ENCODE results near the gene HERC4.

Gene HERC4

GRCh38 chr10:67917679-67918078 is 157.4 kb downstream of the HERC4 start:
- TF ChIP-seq GATA2 (IDR thresholded peaks at IDR 0.05; ENCODE audit: low read depth, low read length) (no peak), GATA3 (IDR thresholded peaks at IDR 0.05; ENCODE audit: low read depth, low read length) (no peak)

DNA sequence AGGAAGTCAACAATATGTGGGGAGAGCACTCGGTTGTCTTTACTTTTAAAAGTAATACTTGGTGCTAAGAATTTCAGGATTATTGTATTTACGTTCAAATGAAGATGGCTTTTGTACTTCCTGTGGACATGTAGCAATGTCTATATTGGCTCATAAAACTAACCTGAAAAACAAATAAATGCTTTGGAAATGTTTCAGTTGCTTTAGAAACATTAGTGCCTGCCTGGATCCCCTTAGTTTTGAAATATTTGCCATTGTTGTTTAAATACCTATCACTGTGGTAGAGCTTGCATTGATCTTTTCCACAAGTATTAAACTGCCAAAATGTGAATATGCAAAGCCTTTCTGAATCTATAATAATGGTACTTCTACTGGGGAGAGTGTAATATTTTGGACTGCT is 157.9 kb downstream of the HERC4 start:
- TF ChIP-seq GATA3 (IDR thresholded peaks at IDR 0.05; ENCODE audit: low read depth, low read length) (no peak), GATA2 (IDR thresholded peaks at IDR 0.05; ENCODE audit: low read depth, low read length) (no peak)

GRCh38 chr10:67914777-67915340 is 160.2 kb downstream of the HERC4 start:
- no peak for TF ChIP-seq GATA2 (IDR thresholded peaks at IDR 0.05; ENCODE audit: low read depth, low read length)

DNA sequence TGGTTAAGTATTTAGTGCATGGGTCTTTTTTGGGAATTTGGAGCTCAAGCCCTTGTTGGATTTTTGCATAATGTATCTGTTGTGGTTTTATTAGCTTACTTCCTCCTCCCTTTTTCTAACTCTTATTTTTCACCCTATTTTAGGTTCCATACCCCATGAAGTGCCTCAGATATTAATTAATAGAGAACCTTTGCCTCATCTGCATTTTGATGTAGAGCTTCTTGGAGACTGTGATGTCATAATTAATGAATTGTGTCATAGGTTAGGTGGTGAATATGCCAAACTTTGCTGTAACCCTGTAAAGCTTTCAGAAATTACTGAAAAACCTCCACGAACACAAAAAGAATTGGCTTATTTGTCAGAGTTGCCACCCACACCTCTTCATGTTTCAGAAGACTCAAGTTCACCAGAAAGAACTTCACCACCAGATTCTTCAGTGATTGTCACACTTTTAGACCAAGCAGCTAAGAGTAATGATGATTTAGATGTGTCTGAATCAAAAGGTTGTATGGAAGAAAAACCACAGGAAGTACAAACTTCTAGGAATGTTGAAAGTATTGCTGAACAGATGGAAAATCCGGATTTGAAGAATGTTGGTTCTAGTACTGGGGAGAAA is 162.6 kb downstream of the HERC4 start:
- TF ChIP-seq GATA2 (IDR thresholded peaks at IDR 0.05; ENCODE audit: low read depth, low read length) (no peak), GATA3 (IDR thresholded peaks at IDR 0.05; ENCODE audit: low read depth, low read length) (no peak)

DNA sequence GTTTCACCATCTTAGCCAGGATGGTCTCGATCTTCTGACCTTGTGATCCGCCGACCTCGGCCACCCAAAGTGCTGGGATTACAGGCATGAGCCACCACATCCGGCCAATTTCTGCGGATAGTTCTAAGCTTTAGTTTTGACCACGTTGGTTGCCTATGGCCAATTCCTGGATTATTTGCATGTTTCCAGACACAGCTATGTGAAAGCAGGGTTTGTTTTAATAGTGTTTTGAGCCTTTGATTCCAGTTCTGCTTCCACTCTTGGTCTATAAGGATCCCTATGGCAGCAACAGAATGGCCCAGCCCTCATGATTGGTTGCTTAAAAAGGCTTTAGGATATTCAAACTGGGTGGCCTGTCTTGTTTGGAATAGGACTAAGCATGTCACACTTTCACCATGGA is 171.5 kb downstream of the HERC4 start:
- no peak for TF ChIP-seq GATA3 (IDR thresholded peaks at IDR 0.05; ENCODE audit: low read depth, low read length)
- no peak for TF ChIP-seq GATA2 (IDR thresholded peaks at IDR 0.05; ENCODE audit: low read depth, low read length)

- TF ChIP-seq GATA3 (IDR thresholded peaks at IDR 0.05; ENCODE audit: low read depth, low read length), result no peak
- no peak for TF ChIP-seq GATA2 (IDR thresholded peaks at IDR 0.05; ENCODE audit: low read depth, low read length)
These were observed 181.4 kb downstream of the HERC4 start for GRCh38 chr10:67893637-67894036.

DNA sequence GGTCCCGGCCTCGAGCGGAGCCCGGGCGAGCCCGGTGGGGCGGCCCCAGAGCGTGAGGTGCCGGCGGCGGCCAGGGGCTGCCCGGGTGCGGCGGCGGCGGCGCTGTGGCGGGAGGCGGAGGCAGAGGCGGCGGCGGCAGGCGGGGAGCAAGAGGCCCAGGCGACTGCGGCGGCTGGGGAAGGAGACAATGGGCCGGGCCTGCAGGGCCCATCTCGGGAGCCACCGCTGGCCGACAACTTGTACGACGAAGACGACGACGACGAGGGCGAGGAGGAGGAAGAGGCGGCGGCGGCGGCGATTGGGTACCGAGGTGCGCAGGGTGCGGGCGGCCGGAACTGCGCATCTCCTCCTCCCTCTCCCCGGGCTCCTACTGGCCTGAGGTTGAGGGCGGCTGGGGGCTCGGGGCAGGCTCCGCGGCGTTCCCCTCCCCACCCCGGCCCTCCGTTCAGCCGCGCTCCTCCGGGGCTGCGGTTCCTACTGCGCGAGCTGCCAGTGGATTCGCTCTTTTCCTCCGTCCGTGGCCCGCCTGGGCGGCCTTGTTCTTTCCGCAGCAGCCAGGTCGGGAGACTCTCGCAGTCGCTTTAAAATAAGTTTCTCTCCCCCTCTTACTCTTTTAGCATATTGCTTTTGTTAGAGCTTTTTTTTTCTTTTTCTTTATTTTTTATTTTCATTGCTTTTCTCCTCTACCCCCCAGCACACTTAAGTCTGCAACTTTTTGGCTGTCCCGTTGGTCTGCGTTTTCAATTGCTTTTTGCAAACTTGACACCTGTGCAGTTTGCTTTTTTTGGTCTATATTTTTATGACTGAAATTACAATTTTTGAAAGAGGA is 190.0 kb downstream of the HERC4 start:
- TF ChIP-seq GATA3 (IDR thresholded peaks at IDR 0.05; ENCODE audit: low read depth, low read length) (no peak), GATA2 (IDR thresholded peaks at IDR 0.05; ENCODE audit: low read depth, low read length) (no peak)

- TF ChIP-seq GATA3 (IDR thresholded peaks at IDR 0.05; ENCODE audit: low read depth, low read length) (no peak), GATA2 (IDR thresholded peaks at IDR 0.05; ENCODE audit: low read depth, low read length) (no peak)
These were observed 190.7 kb downstream of the HERC4 start, which contains the start of gene SIRT1 for GRCh38 chr10:67884313-67884841. Gene SIRT1, plus strand, starts transcription at chr10:67884656. Its CDS starts 66 bp downstream, at chr10:67884722.

DNA sequence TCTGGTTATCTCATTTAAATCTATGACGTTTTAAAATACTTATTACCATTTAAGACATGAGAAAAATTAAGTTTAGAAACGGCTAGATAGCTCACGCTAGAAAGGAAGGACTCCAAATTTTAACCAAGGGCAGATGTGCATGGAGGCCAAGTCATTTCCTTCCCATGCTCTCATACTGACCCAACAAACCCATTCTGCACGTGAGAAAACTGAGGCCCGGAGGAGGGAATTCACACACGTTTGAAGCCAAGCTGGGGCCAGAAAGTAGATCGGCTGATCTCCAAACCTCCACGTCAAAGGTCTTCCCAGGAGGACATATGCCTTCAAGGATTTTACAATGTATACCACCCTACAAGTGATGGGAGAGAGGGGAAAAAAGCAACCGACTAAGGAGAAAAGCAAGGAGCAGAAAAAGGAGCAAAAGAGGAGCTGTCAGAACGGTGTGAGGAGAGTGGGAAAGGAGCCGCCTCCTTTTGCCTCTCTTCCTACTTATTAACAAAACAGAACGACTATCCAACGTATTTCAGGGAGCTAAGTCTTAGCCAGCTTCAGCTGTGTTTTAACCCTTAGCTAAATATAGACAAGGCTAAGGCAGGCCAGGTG is 191.3 kb downstream of the HERC4 start:
- TF ChIP-seq GATA2 (IDR thresholded peaks at IDR 0.05; ENCODE audit: low read depth, low read length) (no peak), GATA3 (IDR thresholded peaks at IDR 0.05; ENCODE audit: low read depth, low read length) (no peak)

- TF ChIP-seq GATA3 (IDR thresholded peaks at IDR 0.05; ENCODE audit: low read depth, low read length), result no peak
- no peak for TF ChIP-seq GATA2 (IDR thresholded peaks at IDR 0.05; ENCODE audit: low read depth, low read length)
These were observed 196.9 kb downstream of the HERC4 start for GRCh38 chr10:67878133-67878532.

DNA sequence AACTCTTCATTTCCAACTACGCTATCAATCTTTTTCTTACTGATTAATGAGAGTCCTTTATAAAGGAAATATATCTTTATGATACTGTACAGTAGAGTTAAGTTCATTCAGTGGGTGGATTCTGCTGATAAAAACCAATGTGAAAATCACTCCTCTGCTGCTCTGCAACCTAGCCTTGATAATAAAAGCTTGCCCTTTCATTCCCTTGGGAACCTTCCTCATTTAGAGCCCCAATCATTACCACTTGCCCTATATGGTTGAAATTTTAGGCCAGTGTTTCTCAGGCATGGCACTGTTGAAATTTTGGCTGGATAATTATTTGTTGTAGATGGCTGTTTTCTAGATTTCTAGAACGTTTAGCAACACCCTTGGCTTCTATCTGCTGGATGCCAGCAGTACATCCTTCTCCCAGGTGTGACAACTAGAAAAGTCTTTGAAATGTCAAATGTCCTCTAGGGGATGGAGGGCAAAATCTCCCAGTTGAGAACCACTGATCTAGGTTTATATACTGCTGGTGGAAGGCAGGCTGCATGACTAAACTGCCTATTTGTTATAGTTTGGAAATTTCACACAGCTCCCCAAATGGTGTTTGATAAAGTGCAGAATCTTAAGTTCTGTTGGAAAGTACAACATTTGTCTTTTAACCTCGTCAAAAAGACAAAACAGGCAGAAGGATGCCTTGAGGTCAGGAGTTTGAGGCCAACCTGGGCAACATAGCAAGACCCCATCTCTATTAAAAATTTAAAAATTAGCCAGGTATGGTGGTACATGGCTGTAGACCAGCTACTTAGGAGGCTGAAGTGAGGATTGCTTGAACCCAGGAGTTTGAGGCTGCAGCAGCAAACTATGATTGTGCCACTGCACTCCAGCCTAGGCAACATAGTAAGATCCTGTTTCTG is 199.5 kb downstream of the HERC4 start:
- TF ChIP-seq GATA3 (IDR thresholded peaks at IDR 0.05; ENCODE audit: low read depth, low read length) (no peak), GATA2 (IDR thresholded peaks at IDR 0.05; ENCODE audit: low read depth, low read length) (no peak)
